ENCODE measurements around the gene ADCY3. TPM values are rescaled to one million over a fixed set of nuclear protein-coding genes. Genes with fewer than 3 reads are reported as not detected.

Gene ADCY3
- total and polyA plus RNA-seq, 2 donors from 2014 or later: 21.1 to 44.6 TPM

DNA sequence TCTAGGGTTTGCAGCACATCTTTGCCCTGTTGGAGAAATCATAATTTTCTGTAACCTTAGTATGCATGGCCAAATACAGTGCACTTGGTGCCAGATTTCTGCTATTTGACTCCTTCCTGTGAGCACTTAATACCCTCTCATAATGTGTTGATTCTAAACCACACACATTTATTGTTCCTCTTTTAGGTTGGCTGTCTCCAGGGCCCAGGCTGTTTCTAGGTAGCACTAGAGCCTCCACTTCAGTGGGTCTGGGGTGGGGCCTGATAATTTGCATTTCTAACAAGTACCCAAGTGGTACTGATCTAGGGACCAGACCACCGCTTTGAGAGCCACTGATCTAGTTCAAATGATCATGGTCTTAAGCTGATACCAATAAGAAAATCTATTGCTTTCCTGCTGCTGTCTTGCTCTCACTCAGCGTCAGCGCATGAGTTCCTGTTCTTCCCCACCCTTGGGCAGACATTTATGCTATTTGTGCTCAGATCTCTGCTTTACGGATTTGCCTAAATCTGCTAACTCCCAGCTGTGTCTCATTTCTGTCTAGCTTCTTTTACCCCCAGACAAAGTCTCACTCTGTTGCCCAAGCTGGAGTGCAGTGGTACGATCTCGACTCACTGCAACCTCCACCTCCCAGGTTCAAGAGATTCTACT lies 134.2 kb downstream of the ADCY3 start:
- Histone ChIP-seq H3K4me1 (ENCODE audit: control insufficient read depth in 2 of 3, insufficient read depth in 2 of 3, low read depth in 1 of 3, low read length in 3 of 3) (no peaks in the 10 kb centered on the region), H3K36me3 (ENCODE audit: control insufficient read depth in 2 of 3, insufficient read depth in 3 of 3, low read length in 3 of 3) (peaks cover 0 to 3% (median 3%) of the 10 kb centered on the region in 3 donors), H3K4me3 (ENCODE audit: low read length in 3 of 3) (no peak overlapping the region), H3K9ac (ENCODE audit: low read length in 3 of 3) (no peak overlapping the region), H3K9me3 (ENCODE audit: control insufficient read depth in 2 of 3, insufficient read depth in 1 of 3, low read length in 3 of 3) (no peaks in the 10 kb centered on the region), H3K27ac (ENCODE audit: low read depth in 2 of 2, low read length in 2 of 2) (no peak overlapping the region), H3K27me3 (ENCODE audit: control insufficient read depth, insufficient read depth, low read length) (no peaks in the 10 kb centered on the region)
- intact Hi-C loops (cut with DNase I): no loop called here
- no peak for FAIRE-seq
- no peak for DNase-seq
- TF ChIP-seq, protein P1, sequence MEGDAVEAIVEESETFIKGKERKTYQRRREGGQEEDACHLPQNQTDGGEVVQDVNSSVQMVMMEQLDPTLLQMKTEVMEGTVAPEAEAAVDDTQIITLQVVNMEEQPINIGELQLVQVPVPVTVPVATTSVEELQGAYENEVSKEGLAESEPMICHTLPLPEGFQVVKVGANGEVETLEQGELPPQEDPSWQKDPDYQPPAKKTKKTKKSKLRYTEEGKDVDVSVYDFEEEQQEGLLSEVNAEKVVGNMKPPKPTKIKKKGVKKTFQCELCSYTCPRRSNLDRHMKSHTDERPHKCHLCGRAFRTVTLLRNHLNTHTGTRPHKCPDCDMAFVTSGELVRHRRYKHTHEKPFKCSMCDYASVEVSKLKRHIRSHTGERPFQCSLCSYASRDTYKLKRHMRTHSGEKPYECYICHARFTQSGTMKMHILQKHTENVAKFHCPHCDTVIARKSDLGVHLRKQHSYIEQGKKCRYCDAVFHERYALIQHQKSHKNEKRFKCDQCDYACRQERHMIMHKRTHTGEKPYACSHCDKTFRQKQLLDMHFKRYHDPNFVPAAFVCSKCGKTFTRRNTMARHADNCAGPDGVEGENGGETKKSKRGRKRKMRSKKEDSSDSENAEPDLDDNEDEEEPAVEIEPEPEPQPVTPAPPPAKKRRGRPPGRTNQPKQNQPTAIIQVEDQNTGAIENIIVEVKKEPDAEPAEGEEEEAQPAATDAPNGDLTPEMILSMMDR (IDR thresholded peaks at IDR 0.05; ENCODE audit: borderline replicate concordance, extremely low read depth, insufficient read depth): no peak

DNA sequence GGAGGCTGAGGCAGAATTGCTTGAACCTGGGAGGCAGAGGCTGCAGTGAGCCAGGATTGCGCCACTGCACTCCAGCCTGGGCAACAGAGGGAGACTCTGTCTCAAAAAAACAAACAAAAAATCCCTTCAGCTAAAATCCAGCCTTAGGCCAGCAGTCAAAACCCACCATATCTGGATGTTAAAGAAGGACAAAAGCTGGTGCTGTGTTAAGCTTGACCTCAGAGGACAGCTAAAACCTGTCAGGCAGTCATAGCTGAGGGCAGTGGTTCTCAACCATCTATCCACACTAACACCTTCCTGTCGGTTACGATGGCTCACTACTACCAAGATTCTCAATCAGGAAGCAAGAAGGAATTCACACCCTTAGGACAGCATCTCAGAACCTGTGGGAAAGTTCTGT lies 136.4 kb downstream of the ADCY3 start:
- H3K36me3 ChIP-seq (ENCODE audit: control insufficient read depth in 2 of 3, insufficient read depth in 3 of 3, low read length in 3 of 3): no peaks in the 10 kb centered on the region
- intact Hi-C loops (cut with DNase I): no loop called here
- no peaks in the 10 kb centered on the region for H3K27me3 ChIP-seq (ENCODE audit: control insufficient read depth, insufficient read depth, low read length)
- no peak for FAIRE-seq
- H3K9me3 ChIP-seq (ENCODE audit: control insufficient read depth in 2 of 3, insufficient read depth in 1 of 3, low read length in 3 of 3): no peaks in the 10 kb centered on the region
- H3K9ac ChIP-seq (ENCODE audit: low read length in 3 of 3): no peak overlapping the region
- no peak overlapping the region for H3K27ac ChIP-seq (ENCODE audit: low read depth in 2 of 2, low read length in 2 of 2)
- H3K4me1 ChIP-seq (ENCODE audit: control insufficient read depth in 2 of 3, insufficient read depth in 2 of 3, low read depth in 1 of 3, low read length in 3 of 3): peaks cover 0 to 4% (median 0%) of the 10 kb centered on the region in 3 donors
- no peak for DNase-seq
- no peak overlapping the region for H3K4me3 ChIP-seq (ENCODE audit: low read length in 3 of 3)
- TF ChIP-seq, protein P1 (IDR thresholded peaks at IDR 0.05; ENCODE audit: borderline replicate concordance, extremely low read depth, insufficient read depth): no peak

DNA sequence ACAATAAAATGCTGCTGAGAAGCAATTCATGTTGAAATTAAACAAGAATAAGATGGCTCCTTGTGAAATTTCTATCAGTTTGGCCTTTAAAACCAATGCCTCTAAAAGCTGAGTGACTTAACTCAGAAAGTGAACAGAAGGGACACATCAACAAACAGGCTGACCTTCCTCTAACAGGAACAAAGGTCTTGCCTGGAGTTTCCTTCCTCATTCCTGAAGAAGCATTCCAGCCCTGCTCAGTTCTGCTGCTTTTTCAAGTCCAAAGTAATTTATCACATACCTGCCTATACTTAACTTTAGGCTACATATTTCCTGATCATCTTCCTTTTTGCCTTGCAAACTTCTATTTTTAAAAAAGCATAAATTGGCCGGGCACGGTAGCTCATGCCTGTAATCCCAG lies 140.9 kb downstream of the ADCY3 start:
- no peaks in the 10 kb centered on the region for H3K36me3 ChIP-seq (ENCODE audit: control insufficient read depth in 2 of 3, insufficient read depth in 3 of 3, low read length in 3 of 3)
- TF ChIP-seq, protein P1 (IDR thresholded peaks at IDR 0.05; ENCODE audit: borderline replicate concordance, extremely low read depth, insufficient read depth): no peak
- intact Hi-C loops (cut with DNase I): no loop called here
- H3K27ac ChIP-seq (ENCODE audit: low read depth in 2 of 2, low read length in 2 of 2): peak overlapping the region in 1 of 2 donors; percentile 2
- FAIRE-seq: no peak
- H3K4me1 ChIP-seq (ENCODE audit: control insufficient read depth in 2 of 3, insufficient read depth in 2 of 3, low read depth in 1 of 3, low read length in 3 of 3): peaks cover 0 to 4% (median 0%) of the 10 kb centered on the region in 3 donors
- DNase-seq: peak in 1 of 5 donors; percentile 44
- H3K9ac ChIP-seq (ENCODE audit: low read length in 3 of 3): peak overlapping the region in 1 of 3 donors; percentile 2
- H3K4me3 ChIP-seq (ENCODE audit: low read length in 3 of 3): no peak overlapping the region
- H3K27me3 ChIP-seq (ENCODE audit: control insufficient read depth, insufficient read depth, low read length): no peaks in the 10 kb centered on the region
- no peaks in the 10 kb centered on the region for H3K9me3 ChIP-seq (ENCODE audit: control insufficient read depth in 2 of 3, insufficient read depth in 1 of 3, low read length in 3 of 3)
